Neutrophil (primary cell): ENCODE measurements around the gene OR5B2.

Experiments used
- H3K27ac ChIP-seq: fragments of 200-600 bp; sonication (generic); 2 replicates; pipeline ENCODE4 v1.5.1; 2016; ENCODE audit warnings: mild to moderate bottlenecking, moderate library complexity
- H3K27me3 ChIP-seq: fragments of 200-600 bp; sonication (generic); 2 replicates; pipeline ENCODE4 v1.6.0; 2016; ENCODE audit warnings: mild to moderate bottlenecking
- H3K36me3 ChIP-seq: fragments of 200-600 bp; sonication (generic); 2 replicates; pipeline ENCODE4 v1.5.1; 2017
- H3K4me1 ChIP-seq, 2 experiments: fragments of 200-600 bp in 1 of 2; sonication (generic) in 1 of 2; 1 replicate in 1 of 2; 2 replicates in 1 of 2; pipeline versions ENCODE4 v1.5.1 to v1.6.1; 2013 to 2016; ENCODE audit warnings: low read depth in 1 of 2, low read length in 1 of 2, mild to moderate bottlenecking in 1 of 2, moderate library complexity in 1 of 2; ENCODE audit not compliant: control insufficient read depth in 1 of 2, insufficient read depth in 1 of 2
- H3K4me3 ChIP-seq, 2 experiments: fragments of 200-600 bp in 1 of 2; sonication (generic) in 1 of 2; 1 replicate in 1 of 2; 2 replicates in 1 of 2; pipeline ENCODE4 v1.5.1; 2013 to 2016; ENCODE audit warnings: low read depth in 1 of 2, low read length in 1 of 2, mild to moderate bottlenecking in 1 of 2, moderate library complexity in 1 of 2
- H3K9me3 ChIP-seq: fragments of 200-600 bp; sonication (generic); 2 replicates; pipeline ENCODE4 v1.5.1; 2016
- CTCF ChIP-seq: fragments of 200-600 bp; sonication (generic); IDR thresholded peaks from 2 replicates; pipeline ENCODE4 v1.5.1; 2016; ENCODE audit warnings: antibody characterized with exemption

OR5B2 gene

GRCh38 chr11:58428021-58428420 is at the start of gene OR5B2:
Gene OR5B2, minus strand, starts transcription at chr11:58428121. Its CDS starts 4,860 bp downstream, at chr11:58423261.
- no peak within 1 kb of the TSS for H3K4me3 ChIP-seq
- TF ChIP-seq CTCF: no peak
- H3K27ac ChIP-seq: no peak within 1 kb of the TSS
- no peaks in the 10 kb centered on the region for H3K36me3 ChIP-seq
- no peaks in the 10 kb centered on the region for H3K27me3 ChIP-seq
- H3K4me1 ChIP-seq: no peaks in the 10 kb centered on the region
- no peaks in the 10 kb centered on the region for H3K9me3 ChIP-seq

- Histone ChIP-seq H3K4me1 (no peaks in the 10 kb centered on the region), H3K27me3 (no peaks in the 10 kb centered on the region), H3K36me3 (no peaks in the 10 kb centered on the region), H3K27ac (no peak overlapping the region), H3K4me3 (no peak overlapping the region), H3K9me3 (no peaks in the 10 kb centered on the region)
- no peak for TF ChIP-seq CTCF
These were observed 44.0 kb upstream of the OR5B2 start for GRCh38 chr11:58471892-58472291.

GRCh38 chr11:58466293-58466692 is 38.4 kb upstream of the OR5B2 start:
- Histone ChIP-seq H3K27ac (no peak overlapping the region), H3K27me3 (no peaks in the 10 kb centered on the region), H3K9me3 (no peaks in the 10 kb centered on the region), H3K4me1 (no peaks in the 10 kb centered on the region), H3K36me3 (no peaks in the 10 kb centered on the region), H3K4me3 (no peak overlapping the region)
- no peak for TF ChIP-seq CTCF

GRCh38 chr11:58465690-58466089 is 37.8 kb upstream of the OR5B2 start:
- no peaks in the 10 kb centered on the region for H3K36me3 ChIP-seq
- no peak for TF ChIP-seq CTCF
- H3K4me3 ChIP-seq: no peak overlapping the region
- no peak overlapping the region for H3K27ac ChIP-seq
- no peaks in the 10 kb centered on the region for H3K4me1 ChIP-seq
- H3K9me3 ChIP-seq: no peaks in the 10 kb centered on the region
- H3K27me3 ChIP-seq: no peaks in the 10 kb centered on the region

GRCh38 chr11:58451585-58451984 is 23.7 kb upstream of the OR5B2 start:
- Histone ChIP-seq H3K9me3 (no peaks in the 10 kb centered on the region), H3K4me1 (no peaks in the 10 kb centered on the region), H3K36me3 (no peaks in the 10 kb centered on the region), H3K27me3 (no peaks in the 10 kb centered on the region), H3K4me3 (no peak overlapping the region), H3K27ac (no peak overlapping the region)
- no peak for TF ChIP-seq CTCF

GRCh38 chr11:58446294-58446693 is 18.4 kb upstream of the OR5B2 start:
- no peaks in the 10 kb centered on the region for H3K36me3 ChIP-seq
- H3K27ac ChIP-seq: no peak overlapping the region
- H3K27me3 ChIP-seq: no peaks in the 10 kb centered on the region
- no peak for TF ChIP-seq CTCF
- H3K9me3 ChIP-seq: no peaks in the 10 kb centered on the region
- H3K4me1 ChIP-seq: no peaks in the 10 kb centered on the region
- no peak overlapping the region for H3K4me3 ChIP-seq
